Measurements from ENCODE around the gene OSBPL1A. TPM values are rescaled to one million over a fixed set of nuclear protein-coding genes. Genes with fewer than 3 reads are reported as not detected.

OSBPL1A gene
- total RNA-seq, 6 donors from 2014 or later, result 33.3 to 64.5 (median 55.4) TPM

DNA sequence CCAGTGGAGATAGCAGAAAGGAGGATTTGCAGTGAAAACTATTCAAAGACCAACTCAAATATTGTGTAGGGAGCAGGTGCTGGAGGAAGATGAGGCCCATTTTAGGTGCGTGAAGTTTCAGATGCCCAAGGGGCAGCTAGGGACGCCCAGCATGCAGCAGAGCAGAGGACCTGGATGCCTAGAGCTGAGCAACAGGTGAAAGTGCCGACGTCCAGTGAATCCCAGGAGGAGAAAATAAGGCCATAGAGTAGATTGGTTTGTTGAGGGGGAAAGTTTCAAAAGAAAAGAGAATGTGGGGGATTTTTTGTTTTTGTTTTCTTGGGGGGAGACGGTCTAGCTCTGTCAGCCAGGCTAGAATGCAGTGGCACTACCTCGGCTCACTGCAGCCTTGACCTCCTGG is 53.1 kb downstream of the OSBPL1A start:
- H3K9me3 ChIP-seq, result no peaks in the 10 kb centered on the region
- no peaks in the 10 kb centered on the region for H3K27me3 ChIP-seq
- TF ChIP-seq CTCF (IDR thresholded peaks at IDR 0.05) (no peak), POLR2AphosphoS5 (IDR thresholded peaks at IDR 0.05) (no peak), POLR2A (IDR thresholded peaks at IDR 0.05) (no peak)
- ATAC-seq (ENCODE audit: low FRiP score in 2 of 2) (no peak), DNase-seq (no peak)
- no peak overlapping the region for H3K27ac ChIP-seq
- peaks cover 0 to 4% (median 2%) of the 10 kb centered on the region in 4 donors for H3K36me3 ChIP-seq
- no peak overlapping the region for H3K4me3 ChIP-seq
- 93 to 95% methylated on average over 6 of the region's 6 CpGs for WGBS, 2 donors
- H3K4me1 ChIP-seq, result no peaks in the 10 kb centered on the region

DNA sequence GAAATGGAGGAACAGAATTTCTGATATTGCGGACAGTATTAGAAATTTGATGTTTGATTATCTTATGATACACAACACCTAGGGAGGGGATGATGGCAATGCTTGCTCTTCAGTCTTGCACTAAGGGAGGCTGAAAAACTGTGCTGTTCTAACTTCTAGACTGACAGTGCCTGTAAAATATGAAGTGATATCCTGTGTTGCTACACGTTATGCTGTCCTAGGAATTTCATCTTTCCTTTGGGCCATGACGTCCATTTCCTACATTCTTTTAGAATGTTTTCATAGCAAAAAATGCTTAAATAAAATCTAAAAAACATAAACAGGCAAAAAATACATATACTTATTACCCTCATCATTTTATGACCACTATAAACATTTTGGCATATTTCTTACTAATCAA is 55.3 kb downstream of the OSBPL1A start:
- 74 to 92% methylated on average over 3 of the region's 3 CpGs for WGBS, 2 donors
- H3K4me1 ChIP-seq, result no peaks in the 10 kb centered on the region
- peaks cover 0 to 4% (median 1%) of the 10 kb centered on the region in 4 donors for H3K36me3 ChIP-seq
- no peaks in the 10 kb centered on the region for H3K9me3 ChIP-seq
- TF ChIP-seq POLR2AphosphoS5 (IDR thresholded peaks at IDR 0.05) (no peak), EP300 (IDR thresholded peaks at IDR 0.05) (no peak), CTCF (IDR thresholded peaks at IDR 0.05) (no peak), POLR2A (IDR thresholded peaks at IDR 0.05) (no peak)
- no peaks in the 10 kb centered on the region for H3K27me3 ChIP-seq
- no peak overlapping the region for H3K27ac ChIP-seq
- ATAC-seq (ENCODE audit: low FRiP score in 2 of 2) (no peak), DNase-seq (no peak)
- H3K4me3 ChIP-seq, result no peak overlapping the region

GRCh38 chr18:24341361-24341760 is 56.3 kb downstream of the OSBPL1A start:
- H3K4me1 ChIP-seq, result no peaks in the 10 kb centered on the region
- ATAC-seq (ENCODE audit: low FRiP score in 2 of 2) (no peak), DNase-seq (no peak)

GRCh38 chr18:24333084-24333483 is 64.5 kb downstream of the OSBPL1A start:
- Histone ChIP-seq H3K27ac (no peak overlapping the region), H3K4me3 (no peak overlapping the region), H3K27me3 (no peaks in the 10 kb centered on the region), H3K4me1 (no peaks in the 10 kb centered on the region), H3K9me3 (no peaks in the 10 kb centered on the region), H3K36me3 (peaks cover 0 to 3% (median 0%) of the 10 kb centered on the region in 4 donors)
- no peak for DNase-seq
- no peak for TF ChIP-seq POLR2AphosphoS5 (IDR thresholded peaks at IDR 0.05)
- TF ChIP-seq CTCF (IDR thresholded peaks at IDR 0.05), result no peak
- TF ChIP-seq POLR2A (IDR thresholded peaks at IDR 0.05), result no peak
- TF ChIP-seq EP300 (IDR thresholded peaks at IDR 0.05), result no peak
- WGBS, 2 donors, result 93 to 95% methylated on average over 2 of the region's 2 CpGs
- ATAC-seq (ENCODE audit: low FRiP score in 2 of 2), result no peak

More at GRCh38 chr18:24341361-24341760, 56.3 kb downstream of the OSBPL1A start:
- Histone ChIP-seq H3K27me3 (no peaks in the 10 kb centered on the region), H3K27ac (no peak overlapping the region), H3K9me3 (no peaks in the 10 kb centered on the region), H3K4me3 (no peak overlapping the region), H3K36me3 (no peaks in the 10 kb centered on the region)
- no peak for TF ChIP-seq POLR2AphosphoS5 (IDR thresholded peaks at IDR 0.05)
- no peak for TF ChIP-seq CTCF (IDR thresholded peaks at IDR 0.05)
- no peak for TF ChIP-seq POLR2A (IDR thresholded peaks at IDR 0.05)
- TF ChIP-seq EP300 (IDR thresholded peaks at IDR 0.05), result no peak

GRCh38 chr18:24326211-24326610 is 71.4 kb downstream of the OSBPL1A start:
- no peak overlapping the region for H3K4me3 ChIP-seq
- H3K27ac ChIP-seq, result no peak overlapping the region
- H3K36me3 ChIP-seq, result no peaks in the 10 kb centered on the region
- no peak for ATAC-seq (ENCODE audit: low FRiP score in 2 of 2)
- H3K9me3 ChIP-seq, result no peaks in the 10 kb centered on the region
- H3K27me3 ChIP-seq, result no peaks in the 10 kb centered on the region
- TF ChIP-seq POLR2A (IDR thresholded peaks at IDR 0.05) (no peak), EP300 (IDR thresholded peaks at IDR 0.05) (no peak), CTCF (IDR thresholded peaks at IDR 0.05) (no peak), POLR2AphosphoS5 (IDR thresholded peaks at IDR 0.05) (no peak)
- 92 to 100% methylated on average over 3 of the region's 3 CpGs for WGBS, 2 donors
- DNase-seq, result no peak
- no peaks in the 10 kb centered on the region for H3K4me1 ChIP-seq
